22Rv1 (cell line): ENCODE measurements around the gene TAPBPL.

Experiments
- CTCF ChIP-seq: fragments of 450-650 bp; IDR thresholded peaks from 2 replicates; pipeline ENCODE4 v1.5.1; 2017; ENCODE audit warnings: mild to moderate bottlenecking
- ZFX ChIP-seq: fragments of 450-650 bp; IDR thresholded peaks from 2 replicates; pipeline ENCODE4 v1.6.1; 2017; ENCODE audit warnings: antibody characterized with exemption, borderline replicate concordance

GRCh38 chr12:6493497-6494257 lies 41.8 kb downstream of the TAPBPL start, which contains the start of gene NCAPD2:
- TF ChIP-seq CTCF (peak; percentile 34), ZFX (no peak)
